Type B pancreatic cell (in vitro differentiated cells): ENCODE data around the gene SMAD9. TPM values are rescaled to one million over a fixed set of nuclear protein-coding genes. Genes with fewer than 3 reads are reported as not detected.

Experiments used
- DNase-seq: peaks from one replicate; pipeline ENCODE4 v3.0.0; 2021; ENCODE audit warnings: mixed read lengths; ENCODE audit not compliant: unreplicated experiment; ENCODE audit errors: extremely low spot score
- H3K27ac Mint-ChIP-seq: 2 replicates; pipeline ENCODE4 v1.8.0; 2021; ENCODE audit warnings: mild to moderate bottlenecking, mixed read lengths
- H3K27me3 Mint-ChIP-seq: 2 replicates; pipeline ENCODE4 v1.8.0; 2021; ENCODE audit warnings: mixed read lengths
- H3K36me3 Mint-ChIP-seq: 2 replicates; pipeline ENCODE4 v1.8.0; 2021; ENCODE audit warnings: mixed read lengths
- H3K4me1 Mint-ChIP-seq: one replicate; pipeline ENCODE4 v1.8.0; 2021; ENCODE audit warnings: mixed read lengths; ENCODE audit not compliant: unreplicated experiment
- H3K4me3 Mint-ChIP-seq: 2 replicates; pipeline ENCODE4 v1.8.0; 2021; ENCODE audit warnings: mild to moderate bottlenecking, mixed read lengths
- H3K9me3 Mint-ChIP-seq: 2 replicates; pipeline ENCODE4 v1.8.0; 2021; ENCODE audit warnings: mixed read lengths
- total RNA-seq: library from RNA; stranded (reverse); gene quantifications from 2 replicates; pipeline ENCODE4 v1.2.1, GENCODE V29; 2021; ENCODE audit warnings: low replicate concordance
- TF ChIP-seq, protein P1 (sequence below): fragments of 200-600 bp; sonication (generic); conservative IDR thresholded peaks from 2 replicates; pipeline ENCODE4 v1.5.0; 2021; ENCODE audit warnings: antibody characterized with exemption, mild to moderate bottlenecking

The SMAD9 gene
- total RNA-seq, 1 donor from 2014 or later, result 19.7 TPM

GRCh38 chr13:36858290-36858689 lies 61.7 kb downstream of the SMAD9 start:
- TF ChIP-seq, protein P1, sequence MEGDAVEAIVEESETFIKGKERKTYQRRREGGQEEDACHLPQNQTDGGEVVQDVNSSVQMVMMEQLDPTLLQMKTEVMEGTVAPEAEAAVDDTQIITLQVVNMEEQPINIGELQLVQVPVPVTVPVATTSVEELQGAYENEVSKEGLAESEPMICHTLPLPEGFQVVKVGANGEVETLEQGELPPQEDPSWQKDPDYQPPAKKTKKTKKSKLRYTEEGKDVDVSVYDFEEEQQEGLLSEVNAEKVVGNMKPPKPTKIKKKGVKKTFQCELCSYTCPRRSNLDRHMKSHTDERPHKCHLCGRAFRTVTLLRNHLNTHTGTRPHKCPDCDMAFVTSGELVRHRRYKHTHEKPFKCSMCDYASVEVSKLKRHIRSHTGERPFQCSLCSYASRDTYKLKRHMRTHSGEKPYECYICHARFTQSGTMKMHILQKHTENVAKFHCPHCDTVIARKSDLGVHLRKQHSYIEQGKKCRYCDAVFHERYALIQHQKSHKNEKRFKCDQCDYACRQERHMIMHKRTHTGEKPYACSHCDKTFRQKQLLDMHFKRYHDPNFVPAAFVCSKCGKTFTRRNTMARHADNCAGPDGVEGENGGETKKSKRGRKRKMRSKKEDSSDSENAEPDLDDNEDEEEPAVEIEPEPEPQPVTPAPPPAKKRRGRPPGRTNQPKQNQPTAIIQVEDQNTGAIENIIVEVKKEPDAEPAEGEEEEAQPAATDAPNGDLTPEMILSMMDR, result peak; percentile 73

GRCh38 chr13:36857253-36857652 lies 62.8 kb downstream of the SMAD9 start:
- Mint-ChIP-seq H3K27ac (no peak overlapping the region), H3K27me3 (no peaks in the 10 kb centered on the region), H3K4me3 (no peak overlapping the region), H3K36me3 (peaks cover 12% of the 10 kb centered on the region), H3K9me3 (no peaks in the 10 kb centered on the region), H3K4me1 (no peaks in the 10 kb centered on the region)
- no peak for DNase-seq
- TF ChIP-seq, protein P1, result no peak

More at GRCh38 chr13:36858290-36858689, 61.7 kb downstream of the SMAD9 start:
- Mint-ChIP-seq H3K4me3 (no peak overlapping the region), H3K27ac (no peak overlapping the region), H3K27me3 (no peaks in the 10 kb centered on the region), H3K9me3 (no peaks in the 10 kb centered on the region), H3K36me3 (peaks cover 13% of the 10 kb centered on the region), H3K4me1 (no peaks in the 10 kb centered on the region)
- no peak for DNase-seq

- H3K9me3 Mint-ChIP-seq, result no peaks in the 10 kb centered on the region
- H3K27ac Mint-ChIP-seq, result no peak overlapping the region
- no peaks in the 10 kb centered on the region for H3K27me3 Mint-ChIP-seq
- peaks cover 15% of the 10 kb centered on the region for H3K36me3 Mint-ChIP-seq
- H3K4me1 Mint-ChIP-seq, result peaks cover 14% of the 10 kb centered on the region
- no peak for DNase-seq
- TF ChIP-seq, protein P1, result peak; percentile 57
- no peak overlapping the region for H3K4me3 Mint-ChIP-seq
Measured at GRCh38 chr13:36850790-36851438, 69.1 kb downstream of the SMAD9 start.

DNA sequence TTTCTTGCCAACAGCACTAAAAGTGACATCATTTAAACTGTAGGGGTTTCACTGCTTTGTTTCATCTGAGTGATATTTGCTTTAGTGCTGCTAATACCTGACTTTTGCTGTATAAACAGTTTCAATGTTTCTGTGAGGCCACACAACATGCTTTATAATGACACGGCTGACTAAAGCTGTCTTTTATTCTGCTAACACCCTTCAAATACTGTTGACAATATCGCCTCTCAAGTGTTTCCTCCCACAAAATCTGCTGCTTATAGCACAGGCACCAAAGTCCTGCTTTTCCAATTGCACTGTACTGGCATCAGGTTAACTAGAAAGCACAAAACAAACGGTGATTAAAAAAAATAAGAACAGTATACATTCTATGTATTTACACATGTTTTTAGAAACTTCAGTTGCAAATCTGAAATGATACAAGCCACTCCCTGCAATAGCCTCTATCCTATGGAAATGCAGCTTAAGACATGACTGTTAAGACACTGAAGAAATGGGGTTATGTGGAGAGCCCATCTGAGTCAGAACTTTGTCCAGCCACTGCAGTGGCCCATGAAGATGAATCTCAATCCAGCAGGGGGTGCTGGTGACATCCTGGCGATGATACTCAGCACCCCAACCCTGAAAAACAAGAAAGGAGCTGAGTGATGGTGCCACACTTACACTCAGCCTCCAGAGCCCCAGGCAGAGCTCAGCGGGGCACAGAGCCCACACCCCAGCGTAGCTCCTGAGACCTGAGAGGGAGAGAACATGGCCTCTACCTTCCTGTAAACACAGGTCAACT lies 71.6 kb downstream of the SMAD9 start:
- Mint-ChIP-seq H3K4me1 (peaks cover 14% of the 10 kb centered on the region), H3K36me3 (peaks cover 17% of the 10 kb centered on the region), H3K27me3 (no peaks in the 10 kb centered on the region), H3K9me3 (no peaks in the 10 kb centered on the region), H3K4me3 (peak overlapping the region; percentile 32), H3K27ac (no peak overlapping the region)
- no peak for DNase-seq
- TF ChIP-seq, protein P1, result peak; percentile 49

DNA sequence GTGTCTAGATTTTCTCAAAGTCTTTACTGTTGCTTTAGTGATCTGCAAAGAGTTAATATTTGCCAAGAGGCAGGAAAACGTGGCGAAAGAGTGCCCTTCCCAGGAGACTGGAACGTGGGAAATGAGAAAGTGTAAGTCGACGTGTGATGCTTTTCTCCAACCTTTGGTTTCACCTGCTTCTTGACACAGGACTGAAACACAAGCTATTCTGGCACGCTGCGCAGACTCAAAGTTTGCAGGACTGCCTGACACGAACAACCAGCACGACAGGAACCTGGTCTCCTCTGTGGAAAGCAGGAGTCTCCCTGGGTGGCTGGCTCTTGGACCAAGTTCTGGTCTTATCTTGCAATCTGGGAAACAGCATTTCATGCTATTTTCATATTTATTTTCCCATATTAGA lies 72.4 kb downstream of the SMAD9 start:
- Mint-ChIP-seq H3K4me3 (peak overlapping the region; percentile 32), H3K27me3 (no peaks in the 10 kb centered on the region), H3K4me1 (peaks cover 14% of the 10 kb centered on the region), H3K27ac (no peak overlapping the region), H3K9me3 (no peaks in the 10 kb centered on the region), H3K36me3 (peaks cover 16% of the 10 kb centered on the region)
- no peak for DNase-seq
- TF ChIP-seq, protein P1, result no peak
